Skin epidermis (tissue), 12 donors: ENCODE results near the gene PDZK1.
"Not testable (repeated sequence)": the region's sequence is repeated elsewhere in the genome, so short reads cannot be mapped to it uniquely, and the experiment has no call there.

Source experiments
- H3K27ac ChIP-seq, 21 experiments: fragments of 200-600 bp; sonication (generic) in 11 of 21; one replicate each; pipeline ENCODE4 v1.5.0; 2020; ENCODE audit warnings: mild to moderate bottlenecking in 3 of 21, inconsistent platforms in 2 of 21, moderate library complexity in 2 of 21
- H3K4me3 ChIP-seq, 7 experiments: fragments of 200-600 bp; sonication (generic) in 2 of 7; one replicate each; pipeline ENCODE4 v1.5.0; 2020; ENCODE audit warnings: inconsistent platforms in 2 of 7, mild to moderate bottlenecking in 2 of 7, moderate library complexity in 1 of 7

PDZK1 gene

DNA sequence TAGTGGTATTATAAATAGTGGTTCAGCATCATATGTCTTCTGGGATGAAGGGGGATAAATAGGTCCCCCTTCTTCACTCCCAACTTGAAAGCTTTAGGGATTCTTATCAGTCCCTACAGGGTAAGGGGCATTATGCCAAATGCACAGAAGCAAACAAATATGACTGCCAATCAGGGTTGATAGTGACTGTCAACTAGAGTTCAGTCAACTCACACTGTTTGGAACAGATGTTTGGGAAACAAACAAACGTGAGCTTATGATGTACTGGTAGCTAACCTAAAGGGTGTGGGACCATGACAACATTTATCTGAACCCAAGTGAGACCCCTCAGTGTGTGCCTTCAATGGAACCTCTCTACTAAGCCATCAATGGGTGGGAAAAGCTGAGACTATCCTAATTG is 34.0 kb downstream of the PDZK1 start:
- not testable (repeated sequence) for H3K4me3 ChIP-seq, H3K27ac ChIP-seq

DNA sequence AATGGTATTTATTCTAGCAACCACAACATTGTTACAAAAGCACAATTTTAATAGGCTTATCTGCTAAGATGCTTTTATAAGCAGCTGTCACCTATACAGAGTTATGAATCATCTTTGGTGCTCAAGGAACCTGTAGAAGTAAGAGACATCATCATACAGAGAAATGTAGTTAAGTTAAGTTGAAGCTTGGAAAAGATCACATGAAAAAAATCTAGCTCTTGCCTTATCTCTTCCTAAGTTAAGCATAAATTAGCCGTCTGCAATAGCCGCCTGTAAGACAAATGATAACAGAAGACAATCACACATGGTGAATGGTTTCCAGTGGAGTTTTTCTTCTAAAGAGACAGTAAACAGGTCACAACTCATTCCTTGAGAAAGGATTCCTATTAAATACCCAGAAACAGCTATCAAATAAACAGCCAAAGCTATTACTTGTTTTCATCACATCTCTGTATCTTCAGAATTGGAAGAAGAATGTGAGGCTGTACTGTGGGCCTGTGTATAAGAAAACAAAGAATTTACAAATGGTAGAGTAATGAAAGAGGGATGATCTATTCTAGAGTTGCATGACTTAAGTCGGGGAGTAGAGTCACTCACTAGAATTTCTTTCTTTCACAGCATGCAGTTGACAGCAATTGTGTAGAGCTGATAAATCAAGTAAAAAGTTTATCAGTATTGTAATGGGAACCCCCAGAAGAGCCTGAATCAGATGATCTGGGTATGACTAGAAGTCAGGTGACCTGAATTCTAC is 36.0 kb downstream of the PDZK1 start:
- H3K27ac ChIP-seq, H3K4me3 ChIP-seq: not testable (repeated sequence)

DNA sequence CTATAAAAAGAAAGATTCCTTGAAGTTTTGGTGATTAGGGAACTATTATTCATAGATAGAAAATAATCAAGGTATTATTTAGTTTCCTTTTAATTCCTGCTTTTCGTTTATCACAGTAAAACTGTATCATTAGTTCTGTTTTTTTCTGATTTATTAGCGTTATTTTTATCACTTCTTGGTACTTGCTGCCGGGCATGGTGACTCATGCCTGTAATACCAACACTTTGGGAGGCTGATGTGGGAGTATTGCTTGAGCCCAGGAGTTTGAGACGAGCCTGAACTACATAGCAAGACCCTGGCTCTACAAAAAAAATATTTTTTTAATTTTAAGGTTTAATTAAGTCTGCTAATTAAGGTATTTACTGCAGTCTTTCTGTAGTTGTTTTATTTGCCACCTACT is 42.2 kb downstream of the PDZK1 start:
- not testable (repeated sequence) for H3K27ac ChIP-seq, H3K4me3 ChIP-seq

DNA sequence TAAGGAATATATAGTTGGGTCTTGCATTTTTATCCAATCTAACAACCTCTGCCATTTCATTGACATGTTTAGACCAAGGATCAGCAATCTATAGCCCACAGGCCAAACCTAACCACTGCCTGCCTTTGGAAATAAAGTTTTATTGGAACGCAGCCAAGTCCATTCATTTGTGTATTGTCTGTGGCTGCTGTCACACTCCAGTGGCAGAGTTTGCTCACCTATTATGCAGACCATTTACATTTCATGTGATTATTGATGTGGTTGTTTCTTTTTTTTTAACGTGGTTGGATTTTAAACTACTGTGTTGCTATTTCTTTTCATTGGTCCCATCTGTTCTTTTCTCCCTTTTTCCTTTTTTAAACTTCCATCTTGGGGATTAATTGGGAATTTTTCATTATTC is 44.7 kb downstream of the PDZK1 start:
- not testable (repeated sequence) for H3K4me3 ChIP-seq, H3K27ac ChIP-seq

DNA sequence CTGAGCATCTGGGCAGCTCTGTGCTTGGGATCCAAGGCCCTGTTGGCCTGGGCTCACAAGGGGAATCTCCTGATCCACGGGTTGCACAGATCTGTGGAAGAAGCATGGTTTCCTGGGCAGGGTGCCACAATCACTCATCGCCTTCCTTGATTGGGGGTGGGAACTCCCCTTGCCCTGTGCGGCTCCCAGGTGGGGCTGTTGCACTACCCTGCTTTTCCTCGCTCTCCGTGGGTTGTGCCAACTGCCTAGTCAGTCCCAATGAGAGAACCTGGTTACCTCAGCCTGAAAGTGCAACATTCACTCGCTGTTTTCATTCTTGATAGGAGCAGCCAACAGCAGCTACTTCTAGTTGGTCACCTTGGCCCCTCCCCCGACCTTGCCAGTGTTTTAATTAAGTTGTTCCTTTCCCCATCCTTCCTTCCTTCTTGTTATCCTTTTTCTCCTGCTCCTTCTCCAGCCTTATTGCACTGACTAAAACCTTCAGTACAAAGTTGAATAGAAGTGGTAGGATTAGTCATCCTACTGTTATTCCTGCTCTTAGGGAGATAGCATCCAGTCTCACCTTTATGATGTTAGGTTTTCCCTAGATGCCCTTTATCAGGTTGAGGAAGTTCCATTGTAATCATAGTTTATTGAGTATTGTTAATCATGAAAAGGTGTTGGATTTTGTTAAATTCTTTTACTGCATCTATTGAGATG is 50.8 kb downstream of the PDZK1 start:
- H3K4me3 ChIP-seq, H3K27ac ChIP-seq: not testable (repeated sequence)

GRCh38 chr1:145643990-145644389 is 63.2 kb downstream of the PDZK1 start:
- not testable (repeated sequence) for H3K27ac ChIP-seq, H3K4me3 ChIP-seq

DNA sequence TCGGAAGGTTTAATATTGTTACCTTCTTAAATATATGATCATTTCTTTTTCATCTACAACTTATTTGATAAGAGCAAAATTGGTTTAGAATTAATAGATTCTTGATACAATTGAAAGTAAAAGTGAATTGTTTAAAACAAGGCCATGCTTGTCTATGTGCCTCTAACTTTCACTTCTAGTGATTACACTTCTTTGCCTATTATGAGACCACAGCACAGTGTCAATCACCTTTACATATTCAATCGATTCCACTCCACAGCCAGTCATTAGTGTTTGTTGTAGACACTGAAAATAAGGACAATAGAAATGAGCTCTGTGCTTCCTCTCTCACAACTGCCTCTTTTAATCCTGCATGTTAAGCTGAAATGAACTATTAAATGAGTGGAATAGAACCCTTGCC is 65.3 kb downstream of the PDZK1 start:
- not testable (repeated sequence) for H3K27ac ChIP-seq, H3K4me3 ChIP-seq

GRCh38 chr1:145636237-145636636 is 70.9 kb downstream of the PDZK1 start:
- H3K27ac ChIP-seq, H3K4me3 ChIP-seq: not testable (repeated sequence)

DNA sequence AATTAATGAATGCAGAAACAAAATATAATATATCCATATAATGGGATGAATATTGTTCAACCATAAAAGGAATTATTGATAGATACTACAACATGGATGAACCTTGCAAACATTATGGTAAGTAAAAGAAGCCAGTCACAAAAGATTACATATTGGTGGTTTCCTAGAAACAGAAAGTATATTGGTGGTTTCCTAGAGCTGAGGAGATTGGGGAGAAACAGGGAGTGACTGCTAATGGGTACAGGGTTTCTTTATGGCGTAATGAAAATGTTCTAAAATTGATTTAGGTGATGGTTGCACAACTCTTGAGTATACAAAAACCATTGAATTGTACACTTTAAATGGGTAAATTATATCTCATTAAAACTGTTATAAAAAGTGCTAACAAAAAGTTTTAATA is 85.0 kb downstream of the PDZK1 start:
- H3K4me3 ChIP-seq, H3K27ac ChIP-seq: not testable (repeated sequence)
